OCI-LY3 (cell line): Measurements from ENCODE around the gene RNF220.

Experiments used
- H2AFZ ChIP-seq: fragments of 200-600, 300-600 bp; shearing (Covaris generic); 2 replicates; pipeline ENCODE4 v1.6.0; 2014; ENCODE audit warnings: antibody characterized with exemption, low read depth, low read length
- H3K27ac ChIP-seq: fragments of 200-600, 300-600 bp; sonication (generic); 2 replicates; pipeline ENCODE4 v1.5.1; 2014; ENCODE audit warnings: mild to moderate bottlenecking, low read length, moderate library complexity, mixed read lengths
- H3K27me3 ChIP-seq: fragments of 200-600, 300-600 bp; sonication (generic); 2 replicates; pipeline ENCODE4 v1.6.1; 2014; ENCODE audit warnings: low read depth, low read length, mixed read lengths
- H3K36me3 ChIP-seq: fragments of 200-600, 300-600 bp; sonication (generic); replicated peaks from 2 replicates; pipeline ENCODE3; 2014; ENCODE audit warnings: low read depth, low read length, mixed read lengths
- H3K4me1 ChIP-seq: fragments of 300-600, 200-600 bp; sonication (generic); 2 replicates; pipeline ENCODE4 v1.6.1; 2014; ENCODE audit warnings: low read length, mixed read lengths
- H3K4me2 ChIP-seq: fragments of 200-600, 300-600 bp; sonication (generic); 2 replicates; pipeline ENCODE4 v1.6.1; 2014; ENCODE audit warnings: low read length, mixed read lengths
- H3K4me3 ChIP-seq: fragments of 300-600, 200-600 bp; sonication (generic); 2 replicates; pipeline ENCODE4 v1.5.1; 2014; ENCODE audit warnings: antibody characterized with exemption, mild to moderate bottlenecking, low read length, moderate library complexity
- H3K79me2 ChIP-seq: fragments of 300-600, 200-600 bp; shearing (Covaris generic); 2 replicates; pipeline ENCODE4 v1.6.1; 2014; ENCODE audit warnings: mild to moderate bottlenecking, low read length, mixed read lengths
- H3K9ac ChIP-seq: fragments of 300-600, 200-600 bp; shearing (Covaris generic); 2 replicates; pipeline ENCODE4 v1.6.0; 2014; ENCODE audit warnings: mild to moderate bottlenecking, low read length, moderate library complexity
- H3K9me3 ChIP-seq: fragments of 200-600, 300-600 bp; shearing (Covaris generic); 2 replicates; pipeline ENCODE4 v1.6.1; 2014; ENCODE audit warnings: low read length, mixed read lengths; ENCODE audit not compliant: insufficient read depth
- H4K20me1 ChIP-seq: fragments of 200-600, 300-600 bp; sonication (generic); 2 replicates; pipeline ENCODE4 v1.6.1; 2016; ENCODE audit warnings: low read length, mixed read lengths; ENCODE audit not compliant: insufficient read depth
- EZH2phosphoT487 ChIP-seq: fragments of 200-600 bp; shearing (Covaris generic); IDR thresholded peaks from 2 replicates; pipeline ENCODE4 v1.6.1; 2018; ENCODE audit warnings: antibody characterized with exemption, mixed run types, low read depth
- TF ChIP-seq, protein P1 (sequence below): fragments of 200-600, 300-600 bp; sonication (generic); IDR thresholded peaks from 2 replicates; pipeline ENCODE4 v1.5.1; 2014; ENCODE audit warnings: antibody characterized with exemption, low read length, low read depth

Gene RNF220

DNA sequence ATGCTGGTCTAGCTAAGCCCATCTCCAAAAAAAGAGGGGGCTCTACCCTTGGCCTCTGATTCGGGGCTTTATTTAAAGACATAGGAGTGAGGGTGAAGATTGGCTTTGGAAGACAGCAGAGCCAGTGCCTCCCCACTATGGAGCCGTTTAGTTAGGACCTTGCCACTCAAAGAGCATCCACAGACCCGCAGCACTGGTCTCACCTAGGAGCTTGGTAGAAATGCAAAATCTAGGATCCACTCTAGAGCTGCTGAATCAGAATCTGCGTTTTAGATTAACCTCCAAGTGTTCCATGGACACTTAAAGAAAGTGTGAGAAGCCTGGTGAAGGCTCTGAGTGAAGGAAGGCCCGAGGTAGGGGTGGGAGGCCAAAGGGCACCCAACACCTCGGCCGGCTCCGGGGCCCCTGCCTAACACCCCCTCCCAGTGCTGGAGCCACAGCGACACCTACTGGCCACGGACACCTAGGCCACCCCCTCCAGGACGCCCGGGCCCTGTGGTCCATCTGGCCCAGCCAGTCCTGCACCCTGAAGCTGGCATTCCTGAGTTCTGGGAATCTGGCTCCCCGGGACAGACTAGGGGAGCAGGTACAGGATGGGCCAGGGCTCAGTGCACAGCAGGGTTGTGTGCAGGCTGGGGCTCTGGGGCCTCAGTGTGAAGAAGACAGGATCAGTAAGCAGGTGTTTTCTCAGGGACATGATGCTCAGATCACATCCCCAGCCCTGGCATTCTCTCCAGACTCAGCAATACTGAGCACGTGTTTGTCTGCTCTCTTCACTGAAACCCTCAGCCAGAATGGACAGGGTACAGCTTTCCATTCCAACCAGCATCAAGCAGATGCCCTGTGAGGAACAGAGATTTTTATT, 190.0 kb downstream of the RNF220 start:
- no peaks in the 10 kb centered on the region for H4K20me1 ChIP-seq
- H3K27ac ChIP-seq: no peak overlapping the region
- peak overlapping the region; percentile 50 for H3K4me2 ChIP-seq
- no peak overlapping the region for H3K9ac ChIP-seq
- no peaks in the 10 kb centered on the region for H3K79me2 ChIP-seq
- H3K36me3 ChIP-seq: no peaks in the 10 kb centered on the region
- H3K4me1 ChIP-seq: no peaks in the 10 kb centered on the region
- no peaks in the 10 kb centered on the region for H3K27me3 ChIP-seq
- no peak for TF ChIP-seq EZH2phosphoT487
- TF ChIP-seq, protein P1, sequence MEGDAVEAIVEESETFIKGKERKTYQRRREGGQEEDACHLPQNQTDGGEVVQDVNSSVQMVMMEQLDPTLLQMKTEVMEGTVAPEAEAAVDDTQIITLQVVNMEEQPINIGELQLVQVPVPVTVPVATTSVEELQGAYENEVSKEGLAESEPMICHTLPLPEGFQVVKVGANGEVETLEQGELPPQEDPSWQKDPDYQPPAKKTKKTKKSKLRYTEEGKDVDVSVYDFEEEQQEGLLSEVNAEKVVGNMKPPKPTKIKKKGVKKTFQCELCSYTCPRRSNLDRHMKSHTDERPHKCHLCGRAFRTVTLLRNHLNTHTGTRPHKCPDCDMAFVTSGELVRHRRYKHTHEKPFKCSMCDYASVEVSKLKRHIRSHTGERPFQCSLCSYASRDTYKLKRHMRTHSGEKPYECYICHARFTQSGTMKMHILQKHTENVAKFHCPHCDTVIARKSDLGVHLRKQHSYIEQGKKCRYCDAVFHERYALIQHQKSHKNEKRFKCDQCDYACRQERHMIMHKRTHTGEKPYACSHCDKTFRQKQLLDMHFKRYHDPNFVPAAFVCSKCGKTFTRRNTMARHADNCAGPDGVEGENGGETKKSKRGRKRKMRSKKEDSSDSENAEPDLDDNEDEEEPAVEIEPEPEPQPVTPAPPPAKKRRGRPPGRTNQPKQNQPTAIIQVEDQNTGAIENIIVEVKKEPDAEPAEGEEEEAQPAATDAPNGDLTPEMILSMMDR: peak; percentile 81
- H3K9me3 ChIP-seq: no peaks in the 10 kb centered on the region
- no peak overlapping the region; the same call in 1 of the 2 replicates for H2AFZ ChIP-seq
- no peak overlapping the region for H3K4me3 ChIP-seq

DNA sequence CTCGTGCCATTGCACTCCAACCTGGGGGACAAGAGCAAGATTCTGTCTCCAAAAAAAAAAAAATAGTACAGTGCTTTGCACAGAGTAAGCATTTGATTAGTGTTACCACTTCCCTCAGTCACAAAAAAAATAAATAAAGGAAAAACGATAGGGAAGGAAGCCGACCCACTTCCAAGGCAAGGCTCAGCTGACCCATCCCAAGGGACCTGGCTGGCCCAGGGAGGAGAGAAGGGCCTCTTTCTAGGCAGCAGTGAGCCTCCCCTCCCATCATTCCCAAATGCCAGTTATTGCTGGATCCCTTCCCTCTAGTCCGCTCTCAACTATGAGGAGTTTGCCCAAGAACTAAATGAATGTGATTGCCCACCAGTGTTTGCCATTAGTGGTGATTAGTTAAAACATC, 191.5 kb downstream of the RNF220 start:
- no peak overlapping the region for H3K27ac ChIP-seq
- H3K79me2 ChIP-seq: no peaks in the 10 kb centered on the region
- no peaks in the 10 kb centered on the region; the same call in 1 of the 2 replicates for H3K27me3 ChIP-seq
- no peaks in the 10 kb centered on the region for H3K4me1 ChIP-seq
- H2AFZ ChIP-seq: no peak overlapping the region
- TF ChIP-seq, protein P1: no peak
- no peak for TF ChIP-seq EZH2phosphoT487
- H3K9ac ChIP-seq: no peak overlapping the region
- no peaks in the 10 kb centered on the region for H3K36me3 ChIP-seq
- H3K4me2 ChIP-seq: no peak overlapping the region
- no peak overlapping the region for H3K4me3 ChIP-seq
- H4K20me1 ChIP-seq: no peaks in the 10 kb centered on the region
- H3K9me3 ChIP-seq: no peaks in the 10 kb centered on the region

DNA sequence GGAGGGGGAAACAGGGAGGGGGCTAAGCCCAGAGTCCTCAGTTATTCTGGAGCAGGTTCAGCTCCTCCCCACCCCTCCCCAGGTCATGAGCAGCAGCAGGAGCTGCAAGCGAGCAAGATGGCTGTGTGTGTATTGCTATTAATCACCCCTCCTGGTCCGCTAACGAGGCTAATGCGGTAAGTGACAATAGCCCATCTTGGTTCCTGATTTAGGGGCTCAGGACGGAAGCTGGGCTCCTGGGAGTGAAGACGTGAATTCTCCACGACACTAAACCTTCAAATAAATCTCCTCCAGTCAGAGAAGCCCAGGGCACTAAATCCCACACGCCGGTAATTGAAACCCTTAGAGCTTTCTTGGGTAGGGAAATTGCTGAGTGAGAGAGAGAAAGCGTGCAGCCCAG, 193.1 kb downstream of the RNF220 start:
- Histone ChIP-seq H2AFZ (no peak overlapping the region), H3K36me3 (no peaks in the 10 kb centered on the region), H3K4me1 (no peaks in the 10 kb centered on the region), H3K27ac (no peak overlapping the region), H3K27me3 (no peaks in the 10 kb centered on the region; the same call in 1 of the 2 replicates), H3K9ac (no peak overlapping the region), H3K4me2 (no peak overlapping the region), H3K4me3 (no peak overlapping the region), H3K79me2 (no peaks in the 10 kb centered on the region), H3K9me3 (no peaks in the 10 kb centered on the region), H4K20me1 (no peaks in the 10 kb centered on the region)
- TF ChIP-seq EZH2phosphoT487: no peak
- TF ChIP-seq, protein P1: no peak
